Stimulated activated CD8-positive, alpha-beta memory T cell treated with anti-CD3 and anti-CD28 coated beads, Interleukin-12 subunit alpha, Interleukin-12 subunit beta, amount 100 ng/mL, for 24 hours (primary cell): ENCODE results near the gene AUTS2.

Source experiments
- DNase-seq: peaks from one replicate; pipeline ENCODE4 v3.0.0-alpha.2; 2020; ENCODE audit errors: extremely low read depth

AUTS2 gene

GRCh38 chr7:69599955-69600709, 1.9 kb downstream of the AUTS2 start:
- DNase-seq, result no peak

GRCh38 chr7:69600710-69601519, 2.6 kb downstream of the AUTS2 start:
- no peak for DNase-seq

DNA sequence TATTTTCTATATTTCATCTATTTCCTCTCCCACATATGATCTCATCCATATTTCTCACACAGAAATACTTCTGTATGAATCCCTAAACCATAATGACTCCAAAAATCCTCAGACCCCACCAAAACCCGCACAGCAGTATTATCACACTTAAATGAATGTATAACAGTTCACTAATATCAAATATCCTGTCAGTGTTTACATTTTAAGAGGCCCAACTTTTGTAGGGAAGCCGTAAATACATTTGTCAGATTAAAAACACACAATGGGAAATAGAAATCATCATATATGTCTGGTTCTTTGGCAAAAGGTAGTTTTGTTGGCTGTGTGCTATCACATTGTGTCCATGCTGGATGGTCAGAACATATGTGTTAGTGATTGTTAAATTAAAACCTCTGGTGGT, 4.2 kb downstream of the AUTS2 start:
- DNase-seq, result no peak

- DNase-seq, result no peak
Measured at GRCh38 chr7:69603351-69603750, 5.1 kb downstream of the AUTS2 start.

- no peak for DNase-seq
Measured at GRCh38 chr7:69603937-69604494, 5.7 kb downstream of the AUTS2 start.

DNA sequence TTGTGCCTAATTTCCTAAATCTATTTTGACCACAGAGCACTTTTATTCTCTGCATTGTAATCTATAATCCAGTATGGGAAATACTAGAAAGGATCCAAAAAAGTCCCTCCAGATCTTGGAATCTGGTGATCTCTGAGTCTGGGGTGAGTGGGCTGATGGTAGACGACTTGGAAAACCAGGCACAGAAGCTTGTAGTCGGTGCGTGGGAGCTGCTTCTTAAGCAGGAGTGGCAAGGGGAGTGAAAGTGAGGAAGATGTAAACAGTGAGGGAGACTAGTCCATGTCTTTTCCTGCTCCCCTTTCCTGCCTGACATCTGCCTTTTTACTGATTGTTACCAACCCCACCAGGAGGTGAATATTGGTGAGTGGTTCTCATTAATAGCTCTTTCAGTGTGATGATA, 6.8 kb downstream of the AUTS2 start:
- no peak for DNase-seq

DNA sequence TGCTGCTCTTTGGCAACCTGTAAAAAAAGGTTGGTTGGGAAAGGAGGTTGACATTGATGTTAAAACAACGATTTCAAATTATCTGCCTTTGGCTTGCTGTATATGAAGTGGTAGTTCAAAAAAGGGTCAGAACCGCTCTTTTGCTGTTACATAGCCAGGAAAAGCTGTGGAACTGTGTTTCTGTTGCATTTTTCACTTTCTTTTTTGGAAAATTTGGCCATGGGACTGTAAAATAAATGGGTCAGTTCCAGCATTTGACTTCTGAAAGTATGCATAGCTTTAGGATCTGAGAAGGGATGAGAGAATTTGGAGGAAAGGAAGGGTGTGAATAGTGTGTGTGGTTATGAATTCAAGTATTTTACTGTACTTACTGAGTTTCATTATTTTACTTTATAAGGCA, 7.3 kb downstream of the AUTS2 start:
- no peak for DNase-seq

DNA sequence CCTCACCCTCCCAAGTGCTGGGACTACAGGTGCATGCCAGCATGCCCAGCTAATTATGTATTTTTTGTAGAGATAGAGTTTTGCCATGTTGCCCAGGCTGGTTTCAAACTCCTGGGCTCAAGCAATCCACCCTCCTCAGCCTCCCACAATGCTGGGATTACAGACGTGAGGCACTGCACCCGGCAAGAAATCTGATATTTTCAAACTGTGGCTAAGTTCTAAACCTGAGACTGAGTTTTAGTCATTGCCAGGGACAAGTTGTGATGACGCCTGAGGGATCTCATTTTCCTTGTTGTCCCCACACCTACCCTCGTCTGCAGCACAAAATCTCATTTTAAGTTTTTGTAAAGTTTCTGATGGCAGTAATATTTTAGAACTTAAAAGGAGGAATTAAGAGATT, 9.8 kb downstream of the AUTS2 start:
- no peak for DNase-seq

- DNase-seq, result no peak
Measured at GRCh38 chr7:69608878-69609277, 10.6 kb downstream of the AUTS2 start.

GRCh38 chr7:69609541-69610373, 11.5 kb downstream of the AUTS2 start:
- DNase-seq, result no peak

DNA sequence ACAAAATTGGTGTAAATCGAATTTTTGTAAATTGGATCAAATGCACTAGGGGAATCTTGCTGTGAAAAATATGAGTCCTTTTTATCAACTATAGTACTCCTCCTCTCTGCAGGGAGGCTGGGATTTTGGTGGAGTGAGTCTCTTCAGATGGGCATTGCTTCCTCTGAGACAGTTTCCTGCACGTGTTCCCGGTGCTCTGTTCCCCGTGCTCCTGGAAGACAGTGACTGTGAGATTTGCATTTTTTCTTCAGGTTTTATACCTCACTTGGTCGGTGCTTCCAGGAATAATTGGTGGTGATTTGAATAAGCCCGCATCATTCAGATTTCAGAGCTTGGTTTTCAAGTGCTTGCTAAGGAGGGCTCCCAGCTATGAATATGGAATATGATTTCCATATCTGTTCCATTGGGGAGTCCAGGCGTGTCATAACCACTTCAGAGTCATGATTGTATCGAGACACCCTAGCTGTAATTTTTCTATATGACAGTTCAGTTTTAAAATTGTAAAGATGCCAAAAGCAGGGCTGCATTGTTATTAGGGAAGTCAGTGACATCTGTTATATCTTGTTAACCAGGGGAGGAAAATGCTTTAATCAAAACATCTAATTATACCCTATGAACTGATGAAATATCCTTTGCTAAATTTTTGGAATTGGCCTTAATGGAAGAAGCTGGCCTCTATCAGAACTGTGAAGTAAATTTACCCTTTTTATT, 12.3 kb downstream of the AUTS2 start:
- DNase-seq, result no peak

DNA sequence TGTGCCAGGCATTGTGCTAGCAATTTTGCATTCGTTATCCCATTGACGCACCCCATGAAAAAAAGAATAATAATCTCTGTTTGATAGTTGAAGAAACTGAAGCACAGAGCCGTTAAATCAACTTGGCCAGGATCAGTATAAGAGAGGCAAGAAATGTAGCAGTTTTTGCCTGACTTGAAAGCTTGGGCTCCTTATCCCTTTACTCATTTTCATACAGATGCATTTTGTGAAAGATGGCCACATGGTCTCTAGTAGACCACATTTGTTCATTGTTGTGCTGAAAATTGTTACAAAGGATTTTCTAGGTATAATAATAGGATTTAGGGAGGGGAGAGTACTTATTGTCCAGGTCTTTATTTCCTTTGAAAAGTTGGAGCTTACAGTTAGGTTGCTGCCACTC, 14.7 kb downstream of the AUTS2 start:
- DNase-seq, result no peak

DNA sequence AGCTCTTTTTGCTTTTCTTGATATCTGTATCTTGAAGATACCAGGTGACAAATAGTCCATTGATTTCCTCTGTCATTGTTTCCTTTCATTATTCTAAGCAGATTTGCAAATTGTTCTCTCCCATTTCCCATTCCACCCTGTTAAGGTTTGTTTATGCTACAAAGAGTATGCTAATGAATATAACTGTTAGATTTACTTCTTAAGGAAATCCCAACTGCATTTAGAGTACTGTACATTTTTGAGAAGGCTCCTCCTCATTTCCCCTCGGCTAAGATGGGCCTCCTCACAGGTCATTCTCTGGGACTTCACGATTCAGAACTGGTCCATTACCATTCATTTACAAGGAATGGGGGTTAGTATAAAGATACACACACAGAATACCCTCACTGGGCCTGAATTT, 15.6 kb downstream of the AUTS2 start:
- no peak for DNase-seq

DNA sequence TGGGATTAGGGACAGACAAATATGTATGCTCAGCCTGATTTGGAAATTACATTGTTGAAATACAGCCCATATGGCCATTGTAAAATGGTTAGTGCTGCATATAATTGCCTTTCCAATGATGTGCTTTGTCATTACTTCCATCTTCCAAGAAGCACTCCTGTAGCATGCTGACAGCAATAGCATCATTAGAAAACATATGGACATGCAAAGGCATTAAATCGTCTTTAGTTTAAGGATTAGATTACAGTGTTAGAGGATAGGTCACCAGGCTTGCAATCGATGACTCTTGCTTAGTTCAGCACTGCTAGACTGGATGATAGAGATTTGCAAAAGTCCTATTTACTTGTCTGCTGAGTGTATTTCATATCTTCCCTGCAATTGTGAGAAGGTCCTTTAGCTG, 17.4 kb downstream of the AUTS2 start:
- no peak for DNase-seq

- DNase-seq, result no peak
Measured at GRCh38 chr7:69617364-69617763, 19.1 kb downstream of the AUTS2 start.

- no peak for DNase-seq
Measured at GRCh38 chr7:69619054-69619453, 20.8 kb downstream of the AUTS2 start.

GRCh38 chr7:69619635-69620034, 21.4 kb downstream of the AUTS2 start:
- DNase-seq, result no peak

DNA sequence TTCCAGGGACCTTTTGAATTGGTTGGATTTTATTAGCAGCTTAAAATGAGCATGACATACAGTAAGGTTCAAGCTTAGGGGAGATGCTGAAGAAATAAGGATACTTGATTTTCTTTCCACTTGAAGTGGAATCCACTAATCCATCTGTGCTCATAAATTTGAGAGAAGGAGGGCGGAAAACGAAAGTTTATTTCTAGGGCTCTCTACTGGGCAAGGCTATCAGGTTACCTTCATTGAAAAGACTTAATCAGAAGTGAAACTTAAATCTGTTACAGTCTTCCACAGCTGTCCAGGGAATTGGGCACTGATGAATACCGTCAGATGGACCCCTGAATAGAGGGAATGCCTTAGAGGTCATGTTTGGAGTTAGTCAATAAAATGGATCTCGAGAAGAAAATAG, 21.8 kb downstream of the AUTS2 start:
- no peak for DNase-seq

GRCh38 chr7:69620650-69621049, 22.4 kb downstream of the AUTS2 start:
- DNase-seq, result no peak

DNA sequence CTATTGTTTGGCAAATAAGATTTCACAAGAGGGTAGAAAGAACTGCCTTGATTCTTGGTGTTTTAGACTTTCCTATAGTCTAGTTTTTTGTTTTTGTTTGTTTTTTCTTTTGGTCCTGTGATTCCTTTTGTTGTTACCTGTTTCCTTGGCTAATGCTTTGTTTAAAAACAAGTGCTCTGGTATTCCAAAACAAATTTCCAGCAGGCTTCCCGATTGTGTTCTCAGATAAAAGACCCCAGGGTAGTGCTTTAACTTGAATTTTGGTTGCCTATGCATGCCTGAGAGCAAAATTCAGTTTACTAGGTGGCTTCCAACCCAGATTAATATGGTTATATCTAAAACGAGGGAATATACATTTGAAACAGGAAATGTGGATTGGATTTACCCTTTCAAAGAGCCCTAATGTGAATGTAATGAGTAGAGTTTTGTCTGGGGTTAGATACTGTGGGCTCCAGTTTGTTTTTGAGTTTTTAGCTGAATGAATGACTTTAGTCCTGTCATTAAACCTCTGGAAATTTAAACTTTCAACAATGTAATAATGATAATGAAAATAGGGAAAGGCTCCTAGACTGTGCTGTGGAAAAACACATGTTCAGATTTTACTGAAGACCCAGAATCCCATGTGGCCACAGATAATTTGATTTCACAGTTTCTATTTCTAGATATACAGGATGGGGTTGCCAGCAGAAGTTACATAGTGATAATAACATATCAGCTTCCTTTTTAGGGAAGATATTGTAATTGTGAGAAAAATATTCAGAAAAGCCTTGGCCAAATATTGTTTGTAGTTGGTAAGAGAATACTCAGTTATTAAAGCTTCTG, 23.9 kb downstream of the AUTS2 start:
- no peak for DNase-seq

- DNase-seq, result no peak
Measured at GRCh38 chr7:69622960-69623359, 24.7 kb downstream of the AUTS2 start.
